Measurements from ENCODE around the gene PRKAA1.

The PRKAA1 gene

GRCh38 chr5:40832345-40832744 lies 34.2 kb upstream of the PRKAA1 start:
- TF ChIP-seq ZNF423 (tag by site-specific recombination; IDR thresholded peaks at IDR 0.05): no peak
- TF ChIP-seq ZNF23 (tag by site-specific recombination; IDR thresholded peaks at IDR 0.05; ENCODE audit: borderline replicate concordance): no peak
- no peak for TF ChIP-seq ZIC2 (tag by site-specific recombination; IDR thresholded peaks at IDR 0.05)
- TF ChIP-seq ZFP69B (tag by site-specific recombination; IDR thresholded peaks at IDR 0.05): no peak
- TF ChIP-seq ZNF354C (tag by site-specific recombination; IDR thresholded peaks at IDR 0.05; ENCODE audit: borderline replicate concordance, low read depth): no peak
- TF ChIP-seq ZNF302 (tag by site-specific recombination; IDR thresholded peaks at IDR 0.05; ENCODE audit: low read depth): no peak
- no peak for TF ChIP-seq ZNF280C (tag by site-specific recombination; IDR thresholded peaks at IDR 0.05)
- TF ChIP-seq REST (tag by site-specific recombination; IDR thresholded peaks at IDR 0.05): no peak
- no peak for TF ChIP-seq ZNF24 (tag by site-specific recombination; IDR thresholded peaks at IDR 0.05)
- no peak for TF ChIP-seq ZNF266 (tag by site-specific recombination; IDR thresholded peaks at IDR 0.05; ENCODE audit: low read depth)
- no peak for TF ChIP-seq ZNF2 (tag by site-specific recombination; IDR thresholded peaks at IDR 0.05)
- no peak for TF ChIP-seq ZNF585B (tag by site-specific recombination; IDR thresholded peaks at IDR 0.05)
- TF ChIP-seq KLF1 (tag by site-specific recombination; IDR thresholded peaks at IDR 0.05): no peak
- no peak for TF ChIP-seq MZF1 (tag by site-specific recombination; IDR thresholded peaks at IDR 0.05; ENCODE audit: borderline replicate concordance)
- TF ChIP-seq ZNF292 (tag by site-specific recombination; IDR thresholded peaks at IDR 0.05; ENCODE audit: borderline replicate concordance, low read depth): no peak
- TF ChIP-seq PRDM1 (tag by site-specific recombination; IDR thresholded peaks at IDR 0.05): no peak
- TF ChIP-seq ZSCAN5A (tag by site-specific recombination; IDR thresholded peaks at IDR 0.05): no peak
- no peak for TF ChIP-seq ZNF521 (tag by site-specific recombination; IDR thresholded peaks at IDR 0.05)
- TF ChIP-seq ZNF121 (tag by site-specific recombination; IDR thresholded peaks at IDR 0.05): no peak
- no peak for TF ChIP-seq ZNF214 (tag by site-specific recombination; IDR thresholded peaks at IDR 0.05; ENCODE audit: borderline replicate concordance)
- Histone ChIP-seq H3K4me1 (ENCODE audit: control insufficient read depth, insufficient read depth, low read length) (no peaks in the 10 kb centered on the region), H3K9me3 (ENCODE audit: control insufficient read depth, insufficient read depth, low read depth, low read length) (no peaks in the 10 kb centered on the region), H3K27ac (ENCODE audit: extremely low read depth, low read depth, low read length) (no peak overlapping the region), H3K36me3 (ENCODE audit: control insufficient read depth in 2 of 2, insufficient read depth in 1 of 2, low read length in 2 of 2) (peaks cover 64 to 74% of the 10 kb centered on the region in 2 experiments), H3K4me3 (ENCODE audit: low read depth, low read length) (no peak overlapping the region)
- CTCF ChIA-PET: interaction anchor here (1.3 kb wide), 1 partner anchor 36 kb away, joined by 7 read pairs; no protein-coding TSS in a partner anchor
- POLR2A ChIA-PET: interaction anchor here (1.3 to 2.1 kb wide), 2 partner anchors 9 to 35 kb away, joined by 4 to 10 read pairs; no protein-coding TSS in a partner anchor

All from HEK293 (cell line).